PC-3 (cell line): ENCODE measurements around the gene BSN.

Source experiments
- CTCF ChIP-seq: fragments of 300-600 bp; sonication (generic); conservative IDR thresholded peaks from 2 replicates; pipeline ENCODE4 v1.5.1; 2017; ENCODE audit warnings: antibody characterized with exemption, low read depth, mild to moderate bottlenecking, low read length
- EZH2 ChIP-seq: fragments of 300-600 bp; sonication (generic); IDR thresholded peaks from one replicate; pipeline ENCODE4 v1.6.1; 2017; ENCODE audit warnings: antibody characterized with exemption, mild to moderate bottlenecking, low read length; ENCODE audit not compliant: unreplicated experiment

GRCh38 chr3:49652218-49652902 lies 98.1 kb downstream of the BSN start:
- TF ChIP-seq EZH2 (no peak), CTCF (no peak)
